Stimulated activated CD4-positive, alpha-beta T cell treated with anti-CD3 and anti-CD28 coated beads, TNF-alpha, amount 100 ng/mL, for 1 hour (primary cell): ENCODE measurements around the gene MTMR11.
"Not testable (repeated sequence)": the region's sequence is repeated elsewhere in the genome, so short reads cannot be mapped to it uniquely, and the experiment has no call there.

Source experiments
- DNase-seq, 3 donors: peaks; one replicate each; pipeline ENCODE4 v3.0.0-alpha.2; 2020; ENCODE audit warnings: low read depth in 3 of 3, low spot score in 1 of 3

Gene MTMR11

GRCh38 chr1:149936170-149936991 lies at the start of gene MTMR11:
Gene MTMR11, minus strand, starts transcription at chr1:149936879. Its CDS starts 232 bp downstream, at chr1:149936647.
- DNase-seq: no peak

GRCh38 chr1:149979972-149980540 lies 43.4 kb upstream of the MTMR11 start:
- no peak for DNase-seq

- DNase-seq: no peak
Measured at GRCh38 chr1:149979245-149979971, 42.7 kb upstream of the MTMR11 start.

- DNase-seq: no peak
Measured at GRCh38 chr1:149978547-149979023, 41.9 kb upstream of the MTMR11 start.

- DNase-seq: no peak
Measured at GRCh38 chr1:149977345-149977744, 40.7 kb upstream of the MTMR11 start.

- DNase-seq: no peak
Measured at GRCh38 chr1:149972547-149972946, 35.9 kb upstream of the MTMR11 start.

GRCh38 chr1:149967646-149968045 lies 31.0 kb upstream of the MTMR11 start:
- DNase-seq: no peak

GRCh38 chr1:149967041-149967440 lies 30.4 kb upstream of the MTMR11 start:
- DNase-seq: no peak

GRCh38 chr1:149966405-149966804 lies 29.7 kb upstream of the MTMR11 start:
- no peak for DNase-seq

GRCh38 chr1:149965440-149965839 lies 28.8 kb upstream of the MTMR11 start:
- no peak for DNase-seq

GRCh38 chr1:149963358-149963757 lies 26.7 kb upstream of the MTMR11 start:
- no peak for DNase-seq

- no peak for DNase-seq
Measured at GRCh38 chr1:149962736-149963135, 26.1 kb upstream of the MTMR11 start.

- peak in 1 of 3 donors; percentile 12 for DNase-seq
Measured at GRCh38 chr1:149962039-149962647, 25.5 kb upstream of the MTMR11 start.

GRCh38 chr1:149957548-149957947 lies 20.9 kb upstream of the MTMR11 start:
- DNase-seq: not testable (repeated sequence)

- no peak for DNase-seq
Measured at GRCh38 chr1:149949911-149950310, 13.2 kb upstream of the MTMR11 start.

GRCh38 chr1:149945206-149945605 lies 8.5 kb upstream of the MTMR11 start:
- no peak for DNase-seq

- no peak for DNase-seq
Measured at GRCh38 chr1:149942885-149943284, 6.2 kb upstream of the MTMR11 start.

- DNase-seq: no peak
Measured at GRCh38 chr1:149942207-149942606, 5.5 kb upstream of the MTMR11 start.

GRCh38 chr1:149940427-149940826 lies 3.7 kb upstream of the MTMR11 start:
- no peak for DNase-seq

- DNase-seq: not testable (repeated sequence)
Measured at GRCh38 chr1:149938668-149939003, 2.0 kb upstream of the MTMR11 start.

GRCh38 chr1:149937759-149938158 lies 1.1 kb upstream of the MTMR11 start:
- DNase-seq: no peak
